Renal pelvis (tissue), 4 donors: ENCODE results near the gene RALGPS1. TPM values are rescaled to one million over a fixed set of nuclear protein-coding genes. Genes with fewer than 3 reads are reported as not detected.
A peak's percentile ranks its signal among the peaks of the same experiment; 100 is the strongest.

ENCODE experiments used
- DNase-seq: peaks from one replicate; pipeline ENCODE4 v3.0.0-alpha.2; 2013
- polyA plus RNA-seq, 3 donors: library from polyadenylated mRNA; unstranded; fragments of 120-200 nt; gene quantifications; one replicate each; pipeline ENCODE4 v1.2.1, GENCODE V29; 2013; ENCODE audit not compliant: insufficient read length in 3 of 3

RALGPS1 gene
- polyA plus RNA-seq, 3 donors: 22.9 to 32.5 (median 28.4) TPM

GRCh38 chr9:127020036-127020801 lies 105.6 kb downstream of the RALGPS1 start:
- no peak for DNase-seq

- DNase-seq: no peak
Measured at GRCh38 chr9:127020802-127021078, 106.2 kb downstream of the RALGPS1 start.

DNA sequence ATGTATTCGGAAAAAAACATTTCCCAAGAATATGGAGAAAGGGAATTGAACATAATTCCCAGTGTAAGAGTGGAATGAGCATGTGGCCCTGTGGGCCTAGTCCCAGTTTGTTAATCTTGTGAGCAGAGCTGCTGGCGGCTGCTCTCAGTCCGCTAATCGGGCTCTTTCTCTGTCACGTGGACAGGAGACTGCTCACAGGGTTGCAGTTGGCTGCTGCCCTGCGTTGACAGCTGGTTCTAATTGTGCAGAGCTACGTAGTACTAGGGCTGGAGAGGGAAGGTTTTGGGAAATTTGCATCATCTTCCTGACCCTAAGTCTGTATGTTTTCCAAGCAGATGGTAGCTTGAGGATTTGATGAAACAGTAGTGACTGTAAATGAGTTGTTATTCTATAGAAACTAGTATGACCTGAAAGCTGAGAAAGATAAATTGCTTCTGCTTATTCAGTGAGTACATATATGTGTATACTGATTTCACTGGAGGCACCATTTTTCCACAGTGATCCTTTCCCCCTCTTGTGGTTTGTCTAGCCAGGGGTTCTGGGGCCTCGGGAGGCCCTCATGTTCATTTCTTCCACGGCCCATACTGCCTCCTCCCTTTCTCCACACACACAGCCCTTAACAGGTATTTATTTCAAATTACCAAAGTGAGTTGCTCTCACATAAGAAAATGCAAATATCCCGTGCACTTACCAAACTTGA lies 107.2 kb downstream of the RALGPS1 start:
- peak; percentile 71 for DNase-seq

DNA sequence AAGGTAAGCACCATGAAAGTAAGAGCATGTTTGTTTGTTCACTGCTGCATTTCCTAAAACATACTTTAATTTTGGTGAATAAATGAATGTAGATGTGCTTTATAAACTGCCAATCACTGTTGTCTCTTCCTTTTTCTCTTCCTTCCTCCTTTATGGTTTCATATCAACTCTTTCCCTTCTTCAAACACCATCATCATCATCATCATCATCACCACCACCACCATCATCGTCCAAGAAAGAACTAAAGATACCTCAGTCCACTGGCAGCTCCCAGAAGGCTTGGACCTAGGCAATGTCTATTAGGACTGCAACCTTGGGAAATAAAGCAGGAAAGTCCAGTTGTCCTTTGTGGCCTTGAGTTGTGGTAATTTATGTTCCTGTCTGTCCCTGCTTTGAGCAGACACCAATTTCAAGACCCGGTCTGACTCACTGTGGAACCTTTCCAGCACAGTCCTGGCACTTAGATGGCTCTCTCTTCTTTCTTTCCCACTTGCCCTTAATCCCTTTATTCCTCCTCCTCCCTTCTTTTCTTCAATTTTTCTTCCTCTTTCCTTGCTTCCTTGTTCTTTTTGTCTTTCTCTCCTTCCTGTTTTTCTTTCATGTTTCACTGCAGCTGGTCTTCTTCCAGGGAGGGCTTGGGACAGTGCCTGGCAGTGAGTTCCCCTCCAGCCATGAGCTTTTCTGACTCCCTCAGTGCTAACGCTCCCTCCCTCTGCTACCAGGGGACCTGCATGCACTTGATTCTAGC lies 108.5 kb downstream of the RALGPS1 start:
- no peak for DNase-seq

DNA sequence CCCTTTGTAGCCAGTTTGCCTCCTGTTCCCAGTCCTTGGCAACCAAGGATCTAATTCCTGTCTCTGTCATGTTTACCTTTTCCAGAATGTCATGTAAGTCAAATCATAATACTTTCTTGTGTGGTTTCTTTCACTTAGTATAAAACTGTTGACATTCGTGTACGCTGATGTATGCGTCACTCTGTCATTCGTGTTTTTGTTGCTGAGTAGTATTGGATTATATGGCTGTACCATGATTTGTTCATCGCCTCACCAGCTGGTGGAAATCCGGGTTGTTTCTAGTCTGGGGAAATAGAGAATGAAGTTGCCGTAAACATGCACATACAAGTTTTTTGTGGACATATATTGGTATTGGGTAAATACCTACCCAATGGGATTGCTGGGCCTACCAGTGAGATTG lies 110.5 kb downstream of the RALGPS1 start:
- no peak for DNase-seq

- DNase-seq: peak; percentile 19
Measured at GRCh38 chr9:127027694-127028093, 113.1 kb downstream of the RALGPS1 start.

- no peak for DNase-seq
Measured at GRCh38 chr9:127029548-127029947, 115.0 kb downstream of the RALGPS1 start.

DNA sequence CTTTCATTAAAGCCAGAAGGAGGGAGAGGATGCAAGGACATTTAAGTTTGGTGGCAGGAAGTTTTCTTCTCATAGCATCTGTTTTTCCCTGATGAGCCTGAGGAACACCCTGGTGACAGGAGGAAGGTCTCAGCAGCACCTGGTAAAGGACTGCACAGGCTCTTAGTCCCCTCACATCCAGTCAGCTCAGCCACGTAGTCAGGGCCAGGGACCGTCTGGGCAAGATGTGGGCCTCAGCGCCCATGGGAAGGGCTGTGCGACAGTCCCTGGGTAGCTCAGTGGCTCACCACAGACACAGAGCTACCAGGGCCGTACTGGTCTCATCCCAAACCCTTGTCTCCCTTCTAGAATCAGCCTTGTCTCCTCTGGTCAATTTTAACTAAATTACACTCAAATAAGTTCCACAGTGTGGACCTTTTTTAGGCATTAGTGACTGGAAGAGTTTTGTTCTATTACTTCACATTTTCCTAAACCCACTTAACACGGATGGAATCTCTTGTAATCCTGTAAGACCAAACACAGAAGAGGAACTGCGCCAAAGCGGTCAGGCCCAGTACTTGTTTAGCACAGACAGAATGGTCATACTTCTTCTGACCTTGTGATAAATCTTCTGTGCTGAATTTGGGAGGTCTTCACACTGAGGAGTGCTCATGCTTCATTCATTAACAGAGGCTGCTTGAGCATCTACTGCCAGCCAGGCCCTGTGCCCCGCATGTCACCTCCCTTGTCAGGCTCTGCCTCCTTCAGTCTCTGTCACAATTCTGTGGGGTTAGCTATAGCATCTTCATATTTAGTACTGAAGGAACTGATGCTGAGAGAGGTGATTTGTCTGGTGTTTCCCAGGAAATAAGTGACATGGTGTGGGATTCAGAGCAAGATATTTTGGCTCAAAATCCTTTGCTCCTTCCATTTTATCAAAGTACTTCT lies 116.5 kb downstream of the RALGPS1 start:
- DNase-seq: no peak

- DNase-seq: no peak
Measured at GRCh38 chr9:127032256-127032655, 117.7 kb downstream of the RALGPS1 start.

DNA sequence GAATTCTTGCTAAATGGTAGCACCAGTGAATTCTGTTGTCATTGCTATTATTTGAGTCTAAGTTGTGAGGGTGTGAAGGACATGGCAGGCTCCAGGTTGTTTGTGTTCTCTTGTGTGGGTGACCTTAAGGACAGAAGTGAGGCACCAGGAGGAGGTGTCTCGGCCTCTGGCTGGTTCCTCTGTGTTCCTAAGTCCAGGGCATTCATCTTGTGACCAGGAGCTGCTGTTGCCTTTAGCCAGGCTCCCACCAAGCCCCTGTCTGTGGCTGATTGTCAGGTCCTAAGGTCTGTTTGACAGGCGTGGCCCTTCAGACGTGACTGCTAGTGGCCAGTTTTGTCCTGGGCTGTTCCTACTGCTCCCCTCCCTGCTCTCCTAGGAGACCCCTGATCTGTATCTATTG lies 118.5 kb downstream of the RALGPS1 start:
- no peak for DNase-seq

DNA sequence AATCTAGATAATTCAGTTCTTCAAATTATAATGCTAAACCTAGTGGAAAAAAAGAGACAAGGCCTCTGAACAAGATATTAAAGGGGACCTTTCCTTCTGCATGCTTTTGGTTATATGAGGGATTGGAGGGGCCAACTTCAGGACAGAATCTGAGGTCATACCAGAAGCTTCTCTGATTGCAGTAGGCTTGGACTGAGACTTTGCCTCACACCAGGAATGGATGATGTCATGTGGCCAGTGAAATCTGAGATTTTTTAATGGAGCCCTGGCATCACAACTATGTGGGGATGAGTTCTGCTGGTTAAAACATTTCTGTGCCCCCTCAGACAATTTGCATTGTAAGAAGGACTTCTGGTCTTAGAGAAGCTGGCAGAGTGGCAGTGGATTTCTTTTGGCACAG lies 119.2 kb downstream of the RALGPS1 start:
- no peak for DNase-seq

GRCh38 chr9:127034691-127035090 lies 120.1 kb downstream of the RALGPS1 start:
- no peak for DNase-seq

DNA sequence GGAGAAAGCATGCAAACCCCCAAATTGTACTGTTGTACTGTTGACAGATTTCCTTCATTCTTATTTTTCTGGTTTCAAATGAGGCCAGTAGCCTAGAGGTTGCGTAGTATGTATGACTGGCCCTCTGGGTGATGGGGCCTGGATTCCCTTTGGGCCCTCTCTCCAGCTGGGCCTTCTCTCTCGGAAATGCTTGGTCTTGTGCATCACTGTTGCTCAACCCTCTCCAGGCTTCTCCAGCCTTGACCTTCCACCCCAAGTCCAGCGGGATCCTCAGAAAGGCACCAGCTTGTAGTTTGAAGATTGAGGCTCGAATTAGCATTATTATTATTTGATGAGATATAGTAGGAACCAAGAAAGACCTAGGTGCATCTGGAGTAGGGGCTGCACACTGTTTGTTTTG lies 120.8 kb downstream of the RALGPS1 start:
- DNase-seq: no peak

DNA sequence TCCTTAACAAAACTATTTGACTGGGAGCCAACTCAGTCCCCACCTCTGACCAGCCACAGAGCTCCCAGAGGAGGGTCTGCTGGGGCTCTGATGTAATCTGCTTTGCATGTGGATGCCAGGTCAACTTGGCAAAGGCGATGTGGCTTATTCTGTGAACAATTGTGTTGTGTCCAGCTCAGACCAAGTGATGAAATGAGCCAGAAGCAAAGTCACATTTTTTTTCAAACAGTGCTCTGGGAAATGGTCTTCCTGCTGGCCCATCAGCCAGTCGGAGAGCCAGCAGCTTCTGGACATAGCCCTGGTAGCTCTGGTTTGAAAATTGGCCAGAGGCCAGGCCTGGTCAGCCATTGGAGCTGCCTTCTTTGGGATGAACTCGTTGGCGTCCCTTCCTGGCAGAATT lies 121.4 kb downstream of the RALGPS1 start:
- no peak for DNase-seq

GRCh38 chr9:127036437-127036836 lies 121.9 kb downstream of the RALGPS1 start:
- DNase-seq: no peak

- no peak for DNase-seq
Measured at GRCh38 chr9:127038531-127038930, 123.9 kb downstream of the RALGPS1 start.

DNA sequence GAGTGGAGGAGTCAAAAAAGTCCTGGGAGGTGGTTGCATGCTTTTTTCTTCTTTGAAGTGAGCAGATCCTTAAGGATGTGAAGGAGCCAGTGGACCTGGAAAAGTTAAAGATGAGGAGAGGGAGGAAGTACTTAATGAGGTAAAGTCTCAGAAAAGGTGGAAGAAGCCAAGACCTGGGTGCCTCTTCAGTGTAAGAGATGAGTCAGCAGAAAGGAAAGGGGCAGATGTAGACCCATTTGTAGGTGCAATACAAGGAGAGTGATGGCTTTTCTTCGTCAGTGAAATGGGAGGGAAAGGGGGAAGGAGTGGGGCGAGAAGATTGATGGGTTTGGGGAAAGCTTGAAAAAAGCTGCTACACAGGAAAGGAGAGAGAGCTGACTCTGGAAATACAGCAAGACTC lies 124.9 kb downstream of the RALGPS1 start:
- DNase-seq: no peak

GRCh38 chr9:127045148-127045547 lies 130.6 kb downstream of the RALGPS1 start:
- no peak for DNase-seq

DNA sequence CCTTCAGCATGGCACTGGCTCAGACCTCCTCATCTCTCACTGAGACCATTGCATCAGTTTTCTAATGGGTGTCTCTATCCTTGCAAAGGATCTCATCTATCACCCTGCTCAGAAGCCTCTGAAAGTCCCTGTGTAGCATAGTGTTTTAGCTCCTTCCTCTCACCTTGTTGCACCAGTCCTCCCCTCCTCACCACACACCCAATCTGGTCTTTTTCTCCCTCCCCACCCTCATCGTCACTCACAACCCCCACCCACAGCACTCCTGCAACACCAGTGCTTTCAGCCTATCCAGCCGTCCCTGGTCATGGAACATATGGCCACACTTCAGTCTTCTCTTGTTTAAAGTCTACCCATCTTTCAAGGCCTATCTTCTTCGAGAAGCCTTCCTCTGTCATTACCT lies 133.4 kb downstream of the RALGPS1 start:
- DNase-seq: no peak

DNA sequence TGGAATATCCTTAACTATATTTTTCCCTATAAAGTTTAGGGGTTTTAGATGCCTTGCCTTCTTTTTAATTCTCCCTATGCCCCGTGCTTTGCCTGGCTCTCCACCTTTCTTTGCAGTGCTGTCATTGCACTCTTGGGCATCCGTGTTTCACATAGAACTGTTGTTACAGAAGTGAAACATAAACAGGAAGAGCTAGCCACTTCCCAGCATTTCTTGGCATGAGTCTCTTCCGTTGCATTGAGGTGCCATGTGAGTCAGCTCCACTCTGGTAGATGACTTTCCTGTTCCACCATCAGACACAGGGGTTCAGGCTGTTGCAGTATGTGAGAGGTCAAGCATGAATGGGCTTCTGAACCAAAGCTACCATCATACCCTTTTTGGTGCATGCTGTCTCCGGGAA lies 134.5 kb downstream of the RALGPS1 start:
- DNase-seq: no peak

DNA sequence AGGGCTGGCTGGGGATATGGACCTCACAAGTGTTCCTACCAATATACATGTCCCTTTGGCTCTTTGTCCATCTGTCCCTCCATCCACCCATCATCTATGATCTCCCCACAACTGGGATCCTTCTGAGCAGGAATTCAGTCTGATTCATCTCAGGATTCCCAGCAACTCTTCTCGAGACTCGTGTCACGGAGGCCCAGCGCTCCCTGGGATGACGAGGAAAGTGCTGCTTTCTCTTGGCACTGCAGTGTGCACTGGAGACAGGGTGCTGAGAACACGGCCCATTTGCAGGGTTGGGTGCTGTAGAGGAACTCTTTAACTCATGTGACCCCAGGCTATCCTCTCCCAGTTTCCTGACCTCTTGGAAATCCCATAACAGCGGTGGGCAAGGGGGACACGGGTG lies 135.0 kb downstream of the RALGPS1 start:
- DNase-seq: no peak

GRCh38 chr9:127050152-127050551 lies 135.6 kb downstream of the RALGPS1 start:
- no peak for DNase-seq
